Prostate gland (tissue), 2 donors: ENCODE measurements around the gene ATP6V1F. TPM values are rescaled to one million over a fixed set of nuclear protein-coding genes. Genes with fewer than 3 reads are reported as not detected.
A peak's percentile ranks its signal among the peaks of the same experiment; 100 is the strongest.

ENCODE experiments used
- DNase-seq: peaks from one replicate; pipeline ENCODE4 v3.0.0-alpha.2; 2019; ENCODE audit warnings: low spot score
- H3K27ac ChIP-seq, 2 donors: fragments of 200-600 bp; sonication (generic); 2 replicates each; pipeline ENCODE4 v1.5.1; 2017 to 2019
- H3K27me3 ChIP-seq: fragments of 200-600 bp; sonication (generic); replicated peaks from 2 replicates; pipeline ENCODE4 v1.5.1; 2019; ENCODE audit not compliant: insufficient read depth
- H3K36me3 ChIP-seq, 2 donors: fragments of 200-600 bp; sonication (generic); 1 replicate in 1 of 2; 2 replicates in 1 of 2; pipeline versions ENCODE4 v1.5.1 to v1.8.1; 2017 to 2019
- H3K4me1 ChIP-seq: fragments of 200-600 bp; sonication (generic); replicated peaks from 2 replicates; pipeline ENCODE4 v1.5.1; 2019
- H3K4me3 ChIP-seq, 2 donors: fragments of 200-600 bp; sonication (generic); 2 replicates each; pipeline ENCODE4 v1.5.1; 2017 to 2019
- H3K9me3 ChIP-seq: fragments of 200-600 bp; sonication (generic); 2 replicates; pipeline ENCODE4 v1.5.1; 2017
- POLR2A ChIP-seq: fragments of 450-650 bp; IDR thresholded peaks from one replicate; pipeline ENCODE4 v1.6.1; 2016; ENCODE audit warnings: antibody characterized with exemption, mild to moderate bottlenecking
- POLR2AphosphoS5 ChIP-seq: sonication (generic); formaldehyde crosslinking; IDR thresholded peaks from one replicate; pipeline ENCODE4 v1.6.1; 2017; ENCODE audit warnings: antibody characterized with exemption
- WGBS: methylation state at CpG from one replicate; pipeline ENCODE4 v1.1.5; 2018; 5-methylcytosine and 5-hydroxymethylcytosine counted together
- intact Hi-C: fragments of 100-400 bp; cut with DNase I; formaldehyde crosslinking; loops from one replicate; pipeline ENCODE4 v1.14.2; 2022
- total RNA-seq, 2 donors: library from RNA; depleted of rRNA; stranded (reverse); fragments of >200 nt; gene quantifications; one replicate each; pipeline ENCODE4 v1.1.0, GENCODE V29; 2016
- TF ChIP-seq, protein P1 (sequence below), 4 experiments: fragments of 200-600 bp in 2 of 4; fragments of 450-650 bp in 2 of 4; sonication (generic) in 2 of 4; IDR thresholded peaks; 1 replicate in 3 of 4; 2 replicates in 1 of 4; pipeline ENCODE4 v1.5.1; 2016 to 2019; ENCODE audit warnings: antibody characterized with exemption in 4 of 4, mild to moderate bottlenecking in 2 of 4, moderate library complexity in 2 of 4

The ATP6V1F gene
- total RNA-seq, 2 donors from 2014 or later = 116 to 118 TPM

GRCh38 chr7:128883622-128884448 lies 21.2 kb downstream of the ATP6V1F start:
- no peak overlapping the region for H3K4me3 ChIP-seq
- no peaks in the 10 kb centered on the region for H3K4me1 ChIP-seq
- H3K9me3 ChIP-seq = no peaks in the 10 kb centered on the region
- WGBS = 38% methylated on average over 15 of the region's 19 CpGs
- no peak overlapping the region for H3K27ac ChIP-seq
- TF ChIP-seq POLR2A (no peak), POLR2AphosphoS5 (peak; percentile 43)
- TF ChIP-seq, protein P1, sequence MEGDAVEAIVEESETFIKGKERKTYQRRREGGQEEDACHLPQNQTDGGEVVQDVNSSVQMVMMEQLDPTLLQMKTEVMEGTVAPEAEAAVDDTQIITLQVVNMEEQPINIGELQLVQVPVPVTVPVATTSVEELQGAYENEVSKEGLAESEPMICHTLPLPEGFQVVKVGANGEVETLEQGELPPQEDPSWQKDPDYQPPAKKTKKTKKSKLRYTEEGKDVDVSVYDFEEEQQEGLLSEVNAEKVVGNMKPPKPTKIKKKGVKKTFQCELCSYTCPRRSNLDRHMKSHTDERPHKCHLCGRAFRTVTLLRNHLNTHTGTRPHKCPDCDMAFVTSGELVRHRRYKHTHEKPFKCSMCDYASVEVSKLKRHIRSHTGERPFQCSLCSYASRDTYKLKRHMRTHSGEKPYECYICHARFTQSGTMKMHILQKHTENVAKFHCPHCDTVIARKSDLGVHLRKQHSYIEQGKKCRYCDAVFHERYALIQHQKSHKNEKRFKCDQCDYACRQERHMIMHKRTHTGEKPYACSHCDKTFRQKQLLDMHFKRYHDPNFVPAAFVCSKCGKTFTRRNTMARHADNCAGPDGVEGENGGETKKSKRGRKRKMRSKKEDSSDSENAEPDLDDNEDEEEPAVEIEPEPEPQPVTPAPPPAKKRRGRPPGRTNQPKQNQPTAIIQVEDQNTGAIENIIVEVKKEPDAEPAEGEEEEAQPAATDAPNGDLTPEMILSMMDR (IDR thresholded peaks at IDR 0.05) = peak; percentile 81 to 91 (median 90)
- H3K27me3 ChIP-seq = no peaks in the 10 kb centered on the region
- no peaks in the 10 kb centered on the region for H3K36me3 ChIP-seq
- DNase-seq = peak; percentile 64
- intact Hi-C loops = loop anchor here (5.0 kb wide), 2 partner anchors 272 to 407 kb away; partner anchors contain the start of gene METTL2B

DNA sequence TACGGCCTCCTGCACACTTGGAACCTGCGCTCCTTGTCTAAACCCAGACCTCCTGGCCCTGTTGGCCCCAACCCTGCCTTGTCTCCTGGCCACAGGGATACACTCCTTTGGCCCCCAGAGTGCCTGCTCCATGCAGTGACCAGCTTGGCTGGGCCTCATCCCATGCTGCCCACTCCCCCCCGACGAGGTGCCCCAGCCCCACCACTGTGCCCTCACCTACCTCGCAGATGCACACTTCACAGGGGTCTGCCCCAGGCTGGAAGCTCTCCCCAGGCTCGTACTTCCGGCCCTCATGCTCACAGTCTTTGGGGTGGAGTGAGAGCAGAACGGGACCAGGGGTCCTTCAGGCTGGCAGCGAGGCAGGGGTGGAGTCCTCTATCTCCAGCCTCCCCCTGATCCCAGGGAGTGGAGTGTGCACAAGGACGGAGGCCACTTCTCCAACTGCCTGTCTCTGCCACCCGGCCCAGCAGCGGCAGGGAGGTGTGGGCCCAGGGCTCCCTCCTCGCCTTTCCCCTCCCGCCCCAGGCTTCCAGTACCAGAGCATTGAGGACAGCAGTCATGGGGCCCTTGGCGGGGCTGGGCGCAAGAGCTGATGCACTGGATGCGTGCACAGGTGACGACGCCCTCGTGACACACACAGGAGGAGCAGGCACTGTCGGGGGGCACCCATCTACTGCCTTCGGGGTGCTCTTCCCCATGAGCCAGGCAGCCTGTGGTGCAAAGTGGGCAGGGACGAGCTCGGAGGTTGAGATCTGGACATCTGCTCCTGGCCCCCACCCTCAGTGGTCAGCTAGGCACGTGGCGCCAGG lies 22.1 kb downstream of the ATP6V1F start:
- WGBS = 84% methylated on average over 24 of the region's 26 CpGs
- H3K4me1 ChIP-seq = no peaks in the 10 kb centered on the region
- no peaks in the 10 kb centered on the region for H3K9me3 ChIP-seq
- DNase-seq = no peak
- H3K36me3 ChIP-seq = no peaks in the 10 kb centered on the region
- H3K27ac ChIP-seq = no peak overlapping the region
- TF ChIP-seq, protein P1 (IDR thresholded peaks at IDR 0.05) = no peak
- TF ChIP-seq POLR2AphosphoS5 = no peak
- no peak for TF ChIP-seq POLR2A
- H3K4me3 ChIP-seq = no peak overlapping the region
- no peaks in the 10 kb centered on the region for H3K27me3 ChIP-seq
- intact Hi-C loops = loop anchor here (5.0 kb wide), 2 partner anchors 272 to 407 kb away; partner anchors contain the start of gene METTL2B

GRCh38 chr7:128885370-128886187 lies 22.9 kb downstream of the ATP6V1F start:
- Histone ChIP-seq H3K27me3 (no peaks in the 10 kb centered on the region), H3K9me3 (no peaks in the 10 kb centered on the region), H3K4me1 (no peaks in the 10 kb centered on the region), H3K36me3 (no peaks in the 10 kb centered on the region), H3K27ac (no peak overlapping the region), H3K4me3 (no peak overlapping the region)
- TF ChIP-seq POLR2A = no peak
- TF ChIP-seq, protein P1 (IDR thresholded peaks at IDR 0.05) = no peak
- TF ChIP-seq POLR2AphosphoS5 = no peak
- DNase-seq = no peak
- WGBS = 93% methylated on average over 10 of the region's 10 CpGs
- intact Hi-C loops = no loop called here

- Histone ChIP-seq H3K4me3 (no peak overlapping the region), H3K36me3 (no peaks in the 10 kb centered on the region), H3K9me3 (no peaks in the 10 kb centered on the region), H3K27ac (no peak overlapping the region), H3K4me1 (no peaks in the 10 kb centered on the region), H3K27me3 (no peaks in the 10 kb centered on the region)
- intact Hi-C loops = no loop called here
- no peak for DNase-seq
- TF ChIP-seq, protein P1 (IDR thresholded peaks at IDR 0.05) = no peak
- no peak for TF ChIP-seq POLR2AphosphoS5
- TF ChIP-seq POLR2A = no peak
- WGBS = 61% methylated on average over 13 of the region's 14 CpGs
These were observed 23.9 kb downstream of the ATP6V1F start for GRCh38 chr7:128886391-128887168.
